K562 (cell line): ENCODE data around the gene HS2ST1. TPM values are rescaled to one million over a fixed set of nuclear protein-coding genes. Genes with fewer than 3 reads are reported as not detected.

Experiments
- ADNP ChIP-seq: fragments of 200-800 bp; sonication (Bioruptor generic); IDR thresholded peaks from 2 replicates; pipeline ENCODE4 v1.6.1; 2016; ENCODE audit warnings: missing genetic modification characterization, missing compliant biosample characterization
- ARID3A ChIP-seq: IDR thresholded peaks from 2 replicates; pipeline ENCODE4 v1.6.1; 2012; ENCODE audit warnings: low read depth, low read length, improper control_type of control experiment, borderline replicate concordance
- BRD9 ChIP-seq: fragments of 450-650 bp; IDR thresholded peaks from 2 replicates; pipeline ENCODE4 v1.6.1; 2018; ENCODE audit warnings: low read depth; ENCODE audit not compliant: partially characterized antibody
- CBX1 ChIP-seq: sonication (generic); IDR thresholded peaks from 2 replicates; pipeline ENCODE4 v1.6.1; 2016; ENCODE audit warnings: antibody characterized with exemption, low read depth, mild to moderate bottlenecking
- E2F8 ChIP-seq: fragments of 450-650 bp; IDR thresholded peaks from 2 replicates; pipeline ENCODE4 v1.7.1; 2018; ENCODE audit warnings: mild to moderate bottlenecking, low read depth; ENCODE audit not compliant: partially characterized antibody
- EP300 ChIP-seq: IDR thresholded peaks from 2 replicates; pipeline ENCODE4 v1.6.1; 2012; ENCODE audit warnings: low read length, improper control_type of control experiment
- EP400 ChIP-seq: fragments of 450-650 bp; IDR thresholded peaks from 2 replicates; pipeline ENCODE4 v1.6.1; 2017; ENCODE audit warnings: antibody characterized with exemption, mild to moderate bottlenecking, moderate library complexity
- ESRRA ChIP-seq: fragments of 450-650 bp; IDR thresholded peaks from 2 replicates; pipeline ENCODE4 v1.6.1; 2014; ENCODE audit warnings: low read depth, mild to moderate bottlenecking, moderate library complexity, borderline replicate concordance
- PHB ChIP-seq: fragments of 250-450 bp; sonication (Bioruptor Pico); IDR thresholded peaks from 2 replicates; pipeline ENCODE4 v1.5.0; 2021
- RB1 ChIP-seq: fragments of 450-650 bp; IDR thresholded peaks from 2 replicates; pipeline ENCODE4 v1.6.1; 2017; ENCODE audit warnings: low read depth, mild to moderate bottlenecking
- RBFOX2 ChIP-seq: fragments of 200-400 bp; formaldehyde crosslinking; IDR thresholded peaks from 2 replicates; pipeline ENCODE4 v1.6.1; 2017; ENCODE audit warnings: low read depth, mild to moderate bottlenecking, low read length, moderate library complexity
- SNAPC5 ChIP-seq: fragments of 250-450 bp; sonication (Bioruptor Pico); IDR thresholded peaks from 2 replicates; pipeline ENCODE4 v1.8.0; 2021; ENCODE audit warnings: moderate library complexity, mild to moderate bottlenecking, inconsistent platforms
- U2AF2 ChIP-seq: fragments of 200-400 bp; formaldehyde crosslinking; optimal IDR thresholded peaks from 2 replicates; pipeline ENCODE3; 2017; ENCODE audit warnings: low read depth, mild to moderate bottlenecking, low read length
- ZNF24 ChIP-seq: fragments of 450-650 bp; IDR thresholded peaks from 2 replicates; pipeline ENCODE4 v1.6.1; 2016
- ZNF586 ChIP-seq: fragments of 450-650 bp; formaldehyde crosslinking; conservative IDR thresholded peaks from 2 replicates; pipeline ENCODE4 v1.4.0; 2020; ENCODE audit warnings: mild to moderate bottlenecking, moderate library complexity
- polyA plus RNA-seq, 8 experiments: library from polyadenylated mRNA; depleted of rRNA in 4 of 8; stranded (reverse) in 5 of 8; unstranded in 3 of 8; fragments of >200 nt; fragmentation: Nextera tagmentation in 2 of 8; fragmentation: Illumina TruSeq in 1 of 8; extraction: Ambion mirVana in 2 of 8; extraction: Trizol in 1 of 8; gene quantifications; 2 replicates each; pipeline versions ENCODE4 v1.2.1 to v1.2.3, GENCODE V29; 2011 to 2014; ENCODE audit warnings: inconsistent platforms in 1 of 8, missing spikeins in 1 of 8
- total RNA-seq, 7 experiments: library from RNA; depleted of rRNA in 6 of 7; stranded (reverse); fragments of >200 nt in 6 of 7; fragmentation: Illumina TruSeq in 2 of 7; extraction: Trizol in 2 of 7; gene quantifications; 2 replicates each; pipeline versions ENCODE4 v1.2.1 to v1.2.3, GENCODE V29; 2011 to 2021; ENCODE audit warnings: low replicate concordance in 1 of 7
- TF ChIP-seq, protein P1 (sequence below): sonication (generic); formaldehyde crosslinking; IDR thresholded peaks from 2 replicates; pipeline ENCODE4 v1.8.0; 2022; ENCODE audit warnings: mild to moderate bottlenecking, missing genetic modification reagents
- TF ChIP-seq, protein P2 (sequence below): fragments of 450-650 bp; formaldehyde crosslinking; IDR thresholded peaks from 2 replicates; pipeline ENCODE4 v1.4.0; 2020; ENCODE audit warnings: mild to moderate bottlenecking, moderate library complexity

HS2ST1 gene
- total and polyA plus RNA-seq, 9 of the 15 experiments (the other 6 are each of a cell fraction or from before 2014, with no cell fraction given), result 7.7 to 43.3 (median 25.8) TPM

DNA sequence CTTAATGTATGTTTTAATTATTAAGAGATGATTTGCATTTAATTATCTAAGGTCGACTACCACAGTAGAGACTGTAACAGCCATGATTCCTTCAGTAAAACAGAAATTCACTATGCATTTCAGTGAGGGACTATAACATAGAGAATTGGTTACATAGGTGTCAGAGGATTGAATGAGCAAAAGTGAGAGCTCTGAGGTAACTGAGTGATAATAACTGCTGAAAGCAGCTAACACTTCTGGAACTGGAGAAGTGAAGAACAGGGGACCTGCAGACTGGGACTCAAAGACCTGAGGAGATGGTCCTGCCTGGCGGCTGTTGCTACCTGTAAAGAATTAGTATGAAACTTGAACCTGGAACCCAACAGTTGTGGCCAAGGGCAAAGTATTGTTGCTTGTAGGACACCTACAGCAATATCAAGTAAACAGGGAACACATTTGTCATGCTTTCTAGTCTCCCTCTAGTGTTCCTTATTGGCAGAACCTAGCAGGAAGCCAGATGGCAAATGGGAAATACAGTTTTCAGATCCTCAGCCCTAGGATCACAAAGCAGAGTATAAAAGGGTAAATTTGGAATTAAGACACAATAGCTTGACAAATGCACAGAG, 110.6 kb downstream of the HS2ST1 start (continued):
- TF ChIP-seq ARID3A (no peak), RBFOX2 (no peak), ZNF586 (CRISPR knock-in tag) (no peak), BRD9 (peak; percentile 18), ADNP (tag) (peak; percentile 51; the same call in 1 of the 2 replicates), U2AF2 (no peak), RB1 (0 out of 2 replicates have a peak, but pooled peaks have one; percentile 32), EP300 (peak; percentile 19; the same call in 1 of the 2 replicates), ESRRA (peak; percentile 67; the same call in 1 of the 2 replicates), CBX1 (no peak), ZNF24 (peak; percentile 67; the same call in 1 of the 2 replicates), E2F8 (no peak), SNAPC5 (CRISPR knock-in tag) (no peak), EP400 (peak; percentile 14; the same call in 1 of the 2 replicates), PHB (no peak)
- TF ChIP-seq, protein P1, sequence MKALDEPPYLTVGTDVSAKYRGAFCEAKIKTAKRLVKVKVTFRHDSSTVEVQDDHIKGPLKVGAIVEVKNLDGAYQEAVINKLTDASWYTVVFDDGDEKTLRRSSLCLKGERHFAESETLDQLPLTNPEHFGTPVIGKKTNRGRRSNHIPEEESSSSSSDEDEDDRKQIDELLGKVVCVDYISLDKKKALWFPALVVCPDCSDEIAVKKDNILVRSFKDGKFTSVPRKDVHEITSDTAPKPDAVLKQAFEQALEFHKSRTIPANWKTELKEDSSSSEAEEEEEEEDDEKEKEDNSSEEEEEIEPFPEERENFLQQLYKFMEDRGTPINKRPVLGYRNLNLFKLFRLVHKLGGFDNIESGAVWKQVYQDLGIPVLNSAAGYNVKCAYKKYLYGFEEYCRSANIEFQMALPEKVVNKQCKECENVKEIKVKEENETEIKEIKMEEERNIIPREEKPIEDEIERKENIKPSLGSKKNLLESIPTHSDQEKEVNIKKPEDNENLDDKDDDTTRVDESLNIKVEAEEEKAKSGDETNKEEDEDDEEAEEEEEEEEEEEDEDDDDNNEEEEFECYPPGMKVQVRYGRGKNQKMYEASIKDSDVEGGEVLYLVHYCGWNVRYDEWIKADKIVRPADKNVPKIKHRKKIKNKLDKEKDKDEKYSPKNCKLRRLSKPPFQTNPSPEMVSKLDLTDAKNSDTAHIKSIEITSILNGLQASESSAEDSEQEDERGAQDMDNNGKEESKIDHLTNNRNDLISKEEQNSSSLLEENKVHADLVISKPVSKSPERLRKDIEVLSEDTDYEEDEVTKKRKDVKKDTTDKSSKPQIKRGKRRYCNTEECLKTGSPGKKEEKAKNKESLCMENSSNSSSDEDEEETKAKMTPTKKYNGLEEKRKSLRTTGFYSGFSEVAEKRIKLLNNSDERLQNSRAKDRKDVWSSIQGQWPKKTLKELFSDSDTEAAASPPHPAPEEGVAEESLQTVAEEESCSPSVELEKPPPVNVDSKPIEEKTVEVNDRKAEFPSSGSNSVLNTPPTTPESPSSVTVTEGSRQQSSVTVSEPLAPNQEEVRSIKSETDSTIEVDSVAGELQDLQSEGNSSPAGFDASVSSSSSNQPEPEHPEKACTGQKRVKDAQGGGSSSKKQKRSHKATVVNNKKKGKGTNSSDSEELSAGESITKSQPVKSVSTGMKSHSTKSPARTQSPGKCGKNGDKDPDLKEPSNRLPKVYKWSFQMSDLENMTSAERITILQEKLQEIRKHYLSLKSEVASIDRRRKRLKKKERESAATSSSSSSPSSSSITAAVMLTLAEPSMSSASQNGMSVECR (CRISPR knock-in tag), result no peak
- TF ChIP-seq, protein P2, sequence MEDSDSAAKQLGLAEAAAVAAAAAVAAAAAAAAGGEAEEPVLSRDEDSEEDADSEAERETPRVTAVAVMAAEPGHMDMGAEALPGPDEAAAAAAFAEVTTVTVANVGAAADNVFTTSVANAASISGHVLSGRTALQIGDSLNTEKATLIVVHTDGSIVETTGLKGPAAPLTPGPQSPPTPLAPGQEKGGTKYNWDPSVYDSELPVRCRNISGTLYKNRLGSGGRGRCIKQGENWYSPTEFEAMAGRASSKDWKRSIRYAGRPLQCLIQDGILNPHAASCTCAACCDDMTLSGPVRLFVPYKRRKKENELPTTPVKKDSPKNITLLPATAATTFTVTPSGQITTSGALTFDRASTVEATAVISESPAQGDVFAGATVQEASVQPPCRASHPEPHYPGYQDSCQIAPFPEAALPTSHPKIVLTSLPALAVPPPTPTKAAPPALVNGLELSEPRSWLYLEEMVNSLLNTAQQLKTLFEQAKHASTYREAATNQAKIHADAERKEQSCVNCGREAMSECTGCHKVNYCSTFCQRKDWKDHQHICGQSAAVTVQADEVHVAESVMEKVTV (CRISPR knock-in tag), result peak; percentile 40; the same call in 1 of the 2 replicates
